ENCODE measurements around the gene HEXIM2. TPM values are rescaled to one million over a fixed set of nuclear protein-coding genes. Genes with fewer than 3 reads are reported as not detected.

HEXIM2 gene
- total and polyA plus RNA-seq, 12 donors: 3.0 to 10.3 (median 6.3) TPM

GRCh38 chr17:45125509-45125908 lies 36.2 kb upstream of the HEXIM2 start:
- 96 to 98% methylated on average over 8 of the region's 8 CpGs for WGBS, 2 donors
- intact Hi-C loops (cut with DNase I): loop anchor here in 1 of 10 donors (10.0 kb wide), 1 partner anchor 351 kb away; no protein-coding TSS in a partner anchor
- no peak for TF ChIP-seq CTCF (IDR thresholded peaks at IDR 0.05)
- peaks cover 38 to 74% (median 67%) of the 10 kb centered on the region in 9 donors for H3K4me1 ChIP-seq
- H3K36me3 ChIP-seq: peaks cover 0 to 4% (median 0%) of the 10 kb centered on the region in 9 donors
- no peaks in the 10 kb centered on the region for H3K9me3 ChIP-seq
- peaks cover 0 to 8% (median 0%) of the 10 kb centered on the region in 7 donors for H3K27me3 ChIP-seq
- H3K27ac ChIP-seq: no peak overlapping the region
- DNase-seq: no peak
- ATAC-seq: no peak
- H3K4me3 ChIP-seq: no peak overlapping the region

- peak overlapping the region in 1 of 10 donors; percentile 31 for H3K4me3 ChIP-seq
- intact Hi-C loops (cut with DNase I): loop anchor here in 1 of 10 donors (10.0 kb wide), 1 partner anchor 352 kb away; no protein-coding TSS in a partner anchor
Observed at GRCh38 chr17:45127207-45127547, 34.5 kb upstream of the HEXIM2 start.

GRCh38 chr17:45127548-45128300 lies 34.0 kb upstream of the HEXIM2 start:
- Histone ChIP-seq H3K9me3 (no peaks in the 10 kb centered on the region), H3K36me3 (no peaks in the 10 kb centered on the region), H3K27me3 (no peaks in the 10 kb centered on the region), H3K27ac (peak overlapping the region; percentile 57 to 97 (median 88)), H3K4me1 (peaks cover 43 to 83% (median 71%) of the 10 kb centered on the region in 9 donors), H3K4me3 (peak overlapping the region in 4 of 10 donors; percentile 5 to 31 (median 14))
- DNase-seq (peak; percentile 63 to 76), ATAC-seq (peak; percentile 9 to 41 (median 21))
- intact Hi-C loops (cut with DNase I): loop anchor here in 1 of 10 donors (10.0 kb wide), 1 partner anchor 353 kb away; no protein-coding TSS in a partner anchor
- 24 to 26% methylated on average over 20 of the region's 20 CpGs for WGBS, 2 donors
- TF ChIP-seq CTCF (IDR thresholded peaks at IDR 0.05): no peak

More at GRCh38 chr17:45127207-45127547, 34.5 kb upstream of the HEXIM2 start:
- DNase-seq: no peak
- no peak for TF ChIP-seq CTCF (IDR thresholded peaks at IDR 0.05)
- Histone ChIP-seq H3K27me3 (no peaks in the 10 kb centered on the region), H3K27ac (peak overlapping the region in 8 of 10 donors; percentile 80 to 97 (median 88)), H3K36me3 (no peaks in the 10 kb centered on the region), H3K9me3 (no peaks in the 10 kb centered on the region), H3K4me1 (peaks cover 43 to 86% (median 77%) of the 10 kb centered on the region in 9 donors)
- ATAC-seq: peak in 1 of 8 donors; percentile 1
- 49 to 51% methylated on average over 8 of the region's 8 CpGs for WGBS, 2 donors

- Histone ChIP-seq H3K4me3 (peak overlapping the region in 2 of 10 donors; percentile 5 to 31), H3K4me1 (peaks cover 43 to 83% (median 73%) of the 10 kb centered on the region in 9 donors), H3K36me3 (no peaks in the 10 kb centered on the region), H3K27ac (peak overlapping the region; percentile 57 to 97 (median 88)), H3K27me3 (no peaks in the 10 kb centered on the region), H3K9me3 (no peaks in the 10 kb centered on the region)
- WGBS, 2 donors: 75 to 80% methylated on average over 5 of the region's 5 CpGs
- DNase-seq: no peak
- ATAC-seq: no peak
- intact Hi-C loops (cut with DNase I): loop anchor here in 1 of 10 donors (10.0 kb wide), 1 partner anchor 354 kb away; no protein-coding TSS in a partner anchor
- TF ChIP-seq CTCF (IDR thresholded peaks at IDR 0.05): no peak
Observed at GRCh38 chr17:45128331-45128730, 33.3 kb upstream of the HEXIM2 start.
